AG09319 (cell line): ENCODE data around the gene TMEM45B.

Source experiments
- DNase-seq: peaks from one replicate; pipeline ENCODE4 v3.0.0-alpha.2; 2010; ENCODE audit warnings: low read depth; ENCODE audit errors: extremely low read depth
- TF ChIP-seq, protein P1 (sequence below): IDR thresholded peaks from 2 replicates; pipeline ENCODE4 v1.5.1; 2011; ENCODE audit warnings: low read depth, mild to moderate bottlenecking, inconsistent platforms, low read length, moderate library complexity

Gene TMEM45B

DNA sequence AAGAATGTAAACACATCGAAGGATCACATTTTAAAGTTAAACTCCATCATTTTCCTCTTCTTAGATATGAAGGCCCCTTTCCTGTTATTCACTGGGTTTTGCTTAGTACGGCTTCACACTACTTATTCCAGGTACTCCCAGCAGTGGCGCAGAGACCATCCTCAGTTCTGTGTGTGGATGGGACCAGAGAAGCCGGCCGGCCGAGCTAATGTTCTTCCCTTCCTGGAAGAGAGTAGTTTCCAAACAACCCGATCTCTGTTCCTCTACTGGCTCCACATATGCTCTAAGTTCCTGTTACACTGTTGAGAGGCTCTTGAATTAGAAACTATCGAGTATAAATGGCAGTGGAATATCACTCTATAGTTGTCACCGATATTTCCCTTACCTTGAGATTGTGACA, 80.4 kb downstream of the TMEM45B start:
- TF ChIP-seq, protein P1, sequence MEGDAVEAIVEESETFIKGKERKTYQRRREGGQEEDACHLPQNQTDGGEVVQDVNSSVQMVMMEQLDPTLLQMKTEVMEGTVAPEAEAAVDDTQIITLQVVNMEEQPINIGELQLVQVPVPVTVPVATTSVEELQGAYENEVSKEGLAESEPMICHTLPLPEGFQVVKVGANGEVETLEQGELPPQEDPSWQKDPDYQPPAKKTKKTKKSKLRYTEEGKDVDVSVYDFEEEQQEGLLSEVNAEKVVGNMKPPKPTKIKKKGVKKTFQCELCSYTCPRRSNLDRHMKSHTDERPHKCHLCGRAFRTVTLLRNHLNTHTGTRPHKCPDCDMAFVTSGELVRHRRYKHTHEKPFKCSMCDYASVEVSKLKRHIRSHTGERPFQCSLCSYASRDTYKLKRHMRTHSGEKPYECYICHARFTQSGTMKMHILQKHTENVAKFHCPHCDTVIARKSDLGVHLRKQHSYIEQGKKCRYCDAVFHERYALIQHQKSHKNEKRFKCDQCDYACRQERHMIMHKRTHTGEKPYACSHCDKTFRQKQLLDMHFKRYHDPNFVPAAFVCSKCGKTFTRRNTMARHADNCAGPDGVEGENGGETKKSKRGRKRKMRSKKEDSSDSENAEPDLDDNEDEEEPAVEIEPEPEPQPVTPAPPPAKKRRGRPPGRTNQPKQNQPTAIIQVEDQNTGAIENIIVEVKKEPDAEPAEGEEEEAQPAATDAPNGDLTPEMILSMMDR: no peak
- DNase-seq: no peak

DNA sequence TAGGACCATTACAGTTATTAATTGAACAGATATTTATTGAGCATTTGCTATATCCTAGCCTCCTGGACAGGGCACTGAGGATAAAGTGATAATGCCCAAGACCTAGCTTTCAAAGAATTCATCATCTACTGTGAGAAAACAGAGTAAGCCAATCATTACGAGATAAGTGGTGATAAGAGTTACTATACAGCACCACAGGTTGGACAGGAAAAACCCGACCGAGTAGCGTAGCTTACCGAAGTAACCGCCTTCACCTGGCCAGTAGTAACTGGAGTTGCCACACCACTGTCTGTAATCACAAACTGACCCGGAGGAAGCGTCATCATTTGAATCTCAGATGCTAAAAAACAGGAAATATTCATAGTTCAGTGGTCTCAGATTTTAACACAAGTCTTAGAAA, 89.8 kb downstream of the TMEM45B start:
- TF ChIP-seq, protein P1: no peak
- DNase-seq: no peak
